HEK293 (cell line): ENCODE results near the gene MDM2.

Experiments used
- CTCF ChIA-PET: fragments of 350-600 bp; formaldehyde crosslinking; extraction: SDS; loops from one replicate; lab custom pipeline; 2021; ENCODE audit warnings: antibody characterized with exemption; lab: Yijun Ruan, JAX
- POLR2A ChIA-PET: fragments of 300-600 bp; formaldehyde crosslinking; extraction: SDS; loops from one replicate; lab custom pipeline; 2020; ENCODE audit warnings: antibody characterized with exemption, inconsistent platforms; lab: Yijun Ruan, JAX
- H3K27ac ChIP-seq: fragments of 200-500 bp; sonication (Bioruptor generic); 2 replicates; pipeline ENCODE4 v1.5.1; 2014; ENCODE audit warnings: low read depth, low read length, control low read depth, inconsistent platforms; ENCODE audit errors: extremely low read depth
- H3K36me3 ChIP-seq, 2 experiments: fragments of 200-500 bp in 1 of 2; sonication (Bioruptor generic) in 1 of 2; 1 replicate in 1 of 2; 2 replicates in 1 of 2; pipeline ENCODE4 v1.5.1; 2014 to 2017; ENCODE audit warnings: inconsistent platforms in 2 of 2, low read length in 2 of 2; ENCODE audit not compliant: control insufficient read depth in 2 of 2, insufficient read depth in 1 of 2
- H3K4me1 ChIP-seq: fragments of 200-500 bp; sonication (Bioruptor generic); 2 replicates; pipeline ENCODE4 v1.5.1; 2014; ENCODE audit warnings: mild to moderate bottlenecking, low read length, inconsistent platforms; ENCODE audit not compliant: control insufficient read depth, insufficient read depth
- H3K4me3 ChIP-seq: 2 replicates; pipeline ENCODE4 v1.5.1; 2011; ENCODE audit warnings: low read depth, mild to moderate bottlenecking, control low read depth, low read length, moderate library complexity
- H3K9me3 ChIP-seq: fragments of 200-500 bp; sonication (Bioruptor generic); 2 replicates; pipeline ENCODE4 v1.5.1; 2014; ENCODE audit warnings: low read depth, low read length, inconsistent platforms; ENCODE audit not compliant: control insufficient read depth, insufficient read depth
- GLIS1 ChIP-seq: fragments of 450-650 bp; formaldehyde crosslinking; IDR thresholded peaks from 2 replicates; pipeline ENCODE4 v1.5.1; 2016; ENCODE audit warnings: missing biosample characterization, missing genetic modification characterization
- HOXC10 ChIP-seq: sonication (generic); formaldehyde crosslinking; IDR thresholded peaks from 2 replicates; pipeline ENCODE4 v1.8.1; 2023; ENCODE audit warnings: mild to moderate bottlenecking, missing genetic modification reagents
- KLF7 ChIP-seq: fragments of 450-650 bp; formaldehyde crosslinking; IDR thresholded peaks from 2 replicates; pipeline ENCODE4 v1.5.1; 2016; ENCODE audit warnings: missing biosample characterization, missing genetic modification characterization, borderline replicate concordance
- OVOL3 ChIP-seq: fragments of 450-650 bp; formaldehyde crosslinking; IDR thresholded peaks from 2 replicates; pipeline ENCODE4 v1.5.1; 2016; ENCODE audit warnings: missing biosample characterization, missing genetic modification characterization
- SALL2 ChIP-seq: fragments of 450-650 bp; formaldehyde crosslinking; IDR thresholded peaks from 2 replicates; pipeline ENCODE4 v1.5.0; 2017; ENCODE audit warnings: missing biosample characterization, mild to moderate bottlenecking, missing genetic modification characterization, borderline replicate concordance
- YY1 ChIP-seq: fragments of 450-650 bp; formaldehyde crosslinking; IDR thresholded peaks from 2 replicates; pipeline ENCODE4 v1.5.1; 2018; ENCODE audit warnings: missing biosample characterization, missing genetic modification characterization
- ZBTB1 ChIP-seq: fragments of 450-650 bp; formaldehyde crosslinking; IDR thresholded peaks from 2 replicates; pipeline ENCODE4 v1.5.1; 2016; ENCODE audit warnings: missing biosample characterization, missing genetic modification characterization
- ZNF175 ChIP-seq: fragments of 450-650 bp; formaldehyde crosslinking; IDR thresholded peaks from 2 replicates; pipeline ENCODE4 v1.5.1; 2016; ENCODE audit warnings: missing biosample characterization, missing genetic modification characterization
- ZNF221 ChIP-seq: fragments of 450-650 bp; formaldehyde crosslinking; IDR thresholded peaks from 2 replicates; pipeline ENCODE4 v1.5.1; 2017; ENCODE audit warnings: missing biosample characterization, missing genetic modification characterization, borderline replicate concordance
- ZNF335 ChIP-seq: fragments of 450-650 bp; formaldehyde crosslinking; conservative IDR thresholded peaks from 2 replicates; pipeline ENCODE4 v1.5.1; 2016; ENCODE audit warnings: missing biosample characterization, missing genetic modification characterization
- ZNF366 ChIP-seq: fragments of 450-650 bp; formaldehyde crosslinking; conservative IDR thresholded peaks from 2 replicates; pipeline ENCODE4 v1.5.1; 2016; ENCODE audit warnings: missing biosample characterization, missing genetic modification characterization
- ZNF433 ChIP-seq: fragments of 450-650 bp; formaldehyde crosslinking; IDR thresholded peaks from 2 replicates; pipeline ENCODE4 v1.5.1; 2016; ENCODE audit warnings: missing biosample characterization, missing genetic modification characterization, low read depth
- ZNF596 ChIP-seq: fragments of 450-650 bp; IDR thresholded peaks from 2 replicates; pipeline ENCODE4 v1.5.0; 2018; ENCODE audit warnings: missing biosample characterization, mild to moderate bottlenecking, missing genetic modification characterization, moderate library complexity
- ZNF624 ChIP-seq: fragments of 450-650 bp; formaldehyde crosslinking; IDR thresholded peaks from 2 replicates; pipeline ENCODE4 v1.5.1; 2017; ENCODE audit warnings: missing biosample characterization, missing genetic modification characterization
- TF ChIP-seq, protein P1 (sequence below): fragments of 450-650 bp; formaldehyde crosslinking; IDR thresholded peaks from 2 replicates; pipeline ENCODE4 v1.5.1; 2016; ENCODE audit warnings: missing biosample characterization, missing genetic modification characterization, low read depth
- TF ChIP-seq, protein P2 (sequence below): fragments of 450-650 bp; formaldehyde crosslinking; IDR thresholded peaks from 2 replicates; pipeline ENCODE4 v1.5.1; 2017; ENCODE audit warnings: missing biosample characterization, missing genetic modification characterization
- TF ChIP-seq, protein P3 (sequence below): fragments of 450-650 bp; formaldehyde crosslinking; IDR thresholded peaks from 2 replicates; pipeline ENCODE4 v1.5.1; 2016; ENCODE audit warnings: missing biosample characterization, missing genetic modification characterization
- TF ChIP-seq, protein P4 (sequence below): fragments of 450-650 bp; formaldehyde crosslinking; IDR thresholded peaks from 2 replicates; pipeline ENCODE4 v1.5.1; 2016; ENCODE audit warnings: missing biosample characterization, missing genetic modification characterization, borderline replicate concordance
- TF ChIP-seq, protein P5 (sequence below): fragments of 450-650 bp; formaldehyde crosslinking; IDR thresholded peaks from 2 replicates; pipeline ENCODE4 v1.5.1; 2016; ENCODE audit warnings: missing biosample characterization, missing genetic modification characterization
- TF ChIP-seq, protein P6 (sequence below): fragments of 450-650 bp; formaldehyde crosslinking; IDR thresholded peaks from 2 replicates; pipeline ENCODE4 v1.5.1; 2016; ENCODE audit warnings: missing biosample characterization, missing genetic modification characterization

The MDM2 gene

DNA sequence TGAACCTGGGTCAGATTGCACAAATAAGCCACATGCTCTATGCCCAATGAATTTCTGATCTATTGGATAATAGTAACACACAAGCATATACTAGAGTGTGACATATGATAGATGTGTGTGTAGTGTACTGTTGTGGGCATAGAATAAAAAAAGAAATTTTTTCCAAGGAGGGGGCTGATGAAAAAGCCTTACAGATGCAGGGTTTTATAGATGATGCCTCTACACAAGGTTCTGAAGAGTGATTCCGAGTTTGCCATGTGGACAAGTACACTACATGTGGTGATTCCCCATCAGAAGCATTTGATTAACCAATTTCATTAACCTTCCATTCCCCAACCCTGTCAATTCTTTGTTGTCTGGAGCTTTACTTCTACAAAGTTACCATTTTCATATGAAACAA is 79.7 kb downstream of the MDM2 start (continued):
- TF ChIP-seq, protein P1, sequence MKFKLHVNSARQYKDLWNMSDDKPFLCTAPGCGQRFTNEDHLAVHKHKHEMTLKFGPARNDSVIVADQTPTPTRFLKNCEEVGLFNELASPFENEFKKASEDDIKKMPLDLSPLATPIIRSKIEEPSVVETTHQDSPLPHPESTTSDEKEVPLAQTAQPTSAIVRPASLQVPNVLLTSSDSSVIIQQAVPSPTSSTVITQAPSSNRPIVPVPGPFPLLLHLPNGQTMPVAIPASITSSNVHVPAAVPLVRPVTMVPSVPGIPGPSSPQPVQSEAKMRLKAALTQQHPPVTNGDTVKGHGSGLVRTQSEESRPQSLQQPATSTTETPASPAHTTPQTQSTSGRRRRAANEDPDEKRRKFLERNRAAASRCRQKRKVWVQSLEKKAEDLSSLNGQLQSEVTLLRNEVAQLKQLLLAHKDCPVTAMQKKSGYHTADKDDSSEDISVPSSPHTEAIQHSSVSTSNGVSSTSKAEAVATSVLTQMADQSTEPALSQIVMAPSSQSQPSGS (tag by site-specific recombination) = no peak
- TF ChIP-seq ZNF624 (tag by site-specific recombination) (no peak), ZNF175 (tag by site-specific recombination) (no peak), ZNF221 (tag by site-specific recombination) (no peak), YY1 (tag by site-specific recombination) (no peak)

DNA sequence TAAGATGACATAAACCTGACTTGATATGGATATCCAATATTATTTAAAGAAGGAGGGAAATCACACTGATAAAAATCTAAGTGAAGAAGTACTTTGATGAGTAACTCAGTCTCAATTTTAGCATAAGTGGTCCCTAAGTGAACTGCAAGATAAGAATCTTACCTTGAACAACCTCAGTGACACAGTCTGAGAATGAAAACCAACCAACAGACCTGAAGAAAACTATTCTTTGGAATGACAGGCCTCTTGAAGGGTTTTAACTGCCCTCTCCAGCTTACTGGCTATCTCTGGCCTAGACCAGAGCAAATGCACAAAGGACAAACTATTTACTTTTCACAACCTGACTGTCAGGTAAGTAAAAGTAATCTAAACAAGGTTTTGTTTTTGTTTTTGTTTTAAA is 80.3 kb downstream of the MDM2 start:
- ChIA-PET CTCF (interaction anchor here (1.0 kb wide), 1 partner anchor 697 kb away, joined by 5 read pairs; the partner anchor contains the start of gene CCT2), POLR2A (no interaction called here)
- no peak overlapping the region for H3K27ac ChIP-seq
- TF ChIP-seq, protein P2, sequence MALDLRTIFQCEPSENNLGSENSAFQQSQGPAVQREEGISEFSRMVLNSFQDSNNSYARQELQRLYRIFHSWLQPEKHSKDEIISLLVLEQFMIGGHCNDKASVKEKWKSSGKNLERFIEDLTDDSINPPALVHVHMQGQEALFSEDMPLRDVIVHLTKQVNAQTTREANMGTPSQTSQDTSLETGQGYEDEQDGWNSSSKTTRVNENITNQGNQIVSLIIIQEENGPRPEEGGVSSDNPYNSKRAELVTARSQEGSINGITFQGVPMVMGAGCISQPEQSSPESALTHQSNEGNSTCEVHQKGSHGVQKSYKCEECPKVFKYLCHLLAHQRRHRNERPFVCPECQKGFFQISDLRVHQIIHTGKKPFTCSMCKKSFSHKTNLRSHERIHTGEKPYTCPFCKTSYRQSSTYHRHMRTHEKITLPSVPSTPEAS (tag by site-specific recombination) = no peak
- no peaks in the 10 kb centered on the region for H3K36me3 ChIP-seq
- no peaks in the 10 kb centered on the region for H3K9me3 ChIP-seq
- H3K4me1 ChIP-seq = no peaks in the 10 kb centered on the region
- no peak overlapping the region for H3K4me3 ChIP-seq

DNA sequence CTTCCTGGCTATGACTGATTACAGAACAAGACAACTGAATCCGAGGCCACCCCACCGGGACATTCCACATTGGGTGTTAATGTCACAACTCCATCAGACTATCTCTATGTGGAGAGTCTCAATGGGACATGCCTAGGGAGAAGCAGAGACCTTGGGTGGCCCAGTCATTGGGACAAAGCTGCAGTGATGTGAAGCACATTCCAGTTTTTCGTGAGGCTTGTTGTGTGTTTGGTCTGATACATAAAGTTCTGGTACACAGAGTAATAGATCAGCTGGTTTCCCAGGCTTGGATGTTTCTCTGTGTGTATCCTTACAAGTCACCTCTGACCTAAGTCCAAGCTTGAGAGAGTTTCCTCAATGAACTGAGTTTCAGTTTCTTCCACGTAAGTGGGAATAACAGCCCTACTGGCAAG is 82.7 kb downstream of the MDM2 start:
- no peaks in the 10 kb centered on the region for H3K9me3 ChIP-seq
- H3K36me3 ChIP-seq = no peaks in the 10 kb centered on the region
- POLR2A ChIA-PET = no interaction called here
- CTCF ChIA-PET = no interaction called here
- H3K27ac ChIP-seq = no peak overlapping the region
- no peak for TF ChIP-seq KLF7 (tag by site-specific recombination)
- TF ChIP-seq HOXC10 (CRISPR knock-in tag) = no peak
- TF ChIP-seq, protein P3, sequence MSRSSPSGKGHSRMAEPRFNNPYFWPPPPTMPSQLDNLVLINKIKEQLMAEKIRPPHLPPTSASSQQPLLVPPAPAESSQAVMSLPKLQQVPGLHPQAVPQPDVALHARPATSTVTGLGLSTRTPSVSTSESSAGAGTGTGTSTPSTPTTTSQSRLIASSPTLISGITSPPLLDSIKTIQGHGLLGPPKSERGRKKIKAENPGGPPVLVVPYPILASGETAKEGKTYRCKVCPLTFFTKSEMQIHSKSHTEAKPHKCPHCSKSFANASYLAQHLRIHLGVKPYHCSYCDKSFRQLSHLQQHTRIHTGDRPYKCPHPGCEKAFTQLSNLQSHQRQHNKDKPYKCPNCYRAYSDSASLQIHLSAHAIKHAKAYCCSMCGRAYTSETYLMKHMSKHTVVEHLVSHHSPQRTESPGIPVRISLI (tag by site-specific recombination) = no peak
- TF ChIP-seq, protein P4, sequence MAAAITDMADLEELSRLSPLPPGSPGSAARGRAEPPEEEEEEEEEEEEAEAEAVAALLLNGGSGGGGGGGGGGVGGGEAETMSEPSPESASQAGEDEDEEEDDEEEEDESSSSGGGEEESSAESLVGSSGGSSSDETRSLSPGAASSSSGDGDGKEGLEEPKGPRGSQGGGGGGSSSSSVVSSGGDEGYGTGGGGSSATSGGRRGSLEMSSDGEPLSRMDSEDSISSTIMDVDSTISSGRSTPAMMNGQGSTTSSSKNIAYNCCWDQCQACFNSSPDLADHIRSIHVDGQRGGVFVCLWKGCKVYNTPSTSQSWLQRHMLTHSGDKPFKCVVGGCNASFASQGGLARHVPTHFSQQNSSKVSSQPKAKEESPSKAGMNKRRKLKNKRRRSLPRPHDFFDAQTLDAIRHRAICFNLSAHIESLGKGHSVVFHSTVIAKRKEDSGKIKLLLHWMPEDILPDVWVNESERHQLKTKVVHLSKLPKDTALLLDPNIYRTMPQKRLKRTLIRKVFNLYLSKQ (tag by site-specific recombination) = no peak
- TF ChIP-seq ZNF335 = no peak
- no peak for TF ChIP-seq YY1 (tag by site-specific recombination)
- no peak for TF ChIP-seq SALL2 (tag by site-specific recombination)
- TF ChIP-seq OVOL3 = no peak
- no peak for TF ChIP-seq ZNF433 (tag by site-specific recombination)
- TF ChIP-seq, protein P5, sequence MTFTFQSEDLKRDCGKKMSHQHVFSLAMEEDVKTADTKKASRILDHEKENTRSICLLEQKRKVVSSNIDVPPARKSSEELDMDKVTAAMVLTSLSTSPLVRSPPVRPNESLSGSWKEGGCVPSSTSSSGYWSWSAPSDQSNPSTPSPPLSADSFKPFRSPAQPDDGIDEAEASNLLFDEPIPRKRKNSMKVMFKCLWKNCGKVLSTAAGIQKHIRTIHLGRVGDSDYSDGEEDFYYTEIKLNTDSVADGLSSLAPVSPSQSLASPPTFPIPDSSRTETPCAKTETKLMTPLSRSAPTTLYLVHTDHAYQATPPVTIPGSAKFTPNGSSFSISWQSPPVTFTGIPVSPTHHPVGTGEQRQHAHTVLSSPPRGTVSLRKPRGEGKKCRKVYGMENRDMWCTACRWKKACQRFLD (tag by site-specific recombination) = no peak
- TF ChIP-seq GLIS1 (tag by site-specific recombination) = no peak
- no peak for TF ChIP-seq ZNF366 (tag by site-specific recombination)
- TF ChIP-seq ZBTB1 (tag by site-specific recombination) = no peak
- no peak for TF ChIP-seq ZNF596 (tag by site-specific recombination)
- TF ChIP-seq, protein P6, sequence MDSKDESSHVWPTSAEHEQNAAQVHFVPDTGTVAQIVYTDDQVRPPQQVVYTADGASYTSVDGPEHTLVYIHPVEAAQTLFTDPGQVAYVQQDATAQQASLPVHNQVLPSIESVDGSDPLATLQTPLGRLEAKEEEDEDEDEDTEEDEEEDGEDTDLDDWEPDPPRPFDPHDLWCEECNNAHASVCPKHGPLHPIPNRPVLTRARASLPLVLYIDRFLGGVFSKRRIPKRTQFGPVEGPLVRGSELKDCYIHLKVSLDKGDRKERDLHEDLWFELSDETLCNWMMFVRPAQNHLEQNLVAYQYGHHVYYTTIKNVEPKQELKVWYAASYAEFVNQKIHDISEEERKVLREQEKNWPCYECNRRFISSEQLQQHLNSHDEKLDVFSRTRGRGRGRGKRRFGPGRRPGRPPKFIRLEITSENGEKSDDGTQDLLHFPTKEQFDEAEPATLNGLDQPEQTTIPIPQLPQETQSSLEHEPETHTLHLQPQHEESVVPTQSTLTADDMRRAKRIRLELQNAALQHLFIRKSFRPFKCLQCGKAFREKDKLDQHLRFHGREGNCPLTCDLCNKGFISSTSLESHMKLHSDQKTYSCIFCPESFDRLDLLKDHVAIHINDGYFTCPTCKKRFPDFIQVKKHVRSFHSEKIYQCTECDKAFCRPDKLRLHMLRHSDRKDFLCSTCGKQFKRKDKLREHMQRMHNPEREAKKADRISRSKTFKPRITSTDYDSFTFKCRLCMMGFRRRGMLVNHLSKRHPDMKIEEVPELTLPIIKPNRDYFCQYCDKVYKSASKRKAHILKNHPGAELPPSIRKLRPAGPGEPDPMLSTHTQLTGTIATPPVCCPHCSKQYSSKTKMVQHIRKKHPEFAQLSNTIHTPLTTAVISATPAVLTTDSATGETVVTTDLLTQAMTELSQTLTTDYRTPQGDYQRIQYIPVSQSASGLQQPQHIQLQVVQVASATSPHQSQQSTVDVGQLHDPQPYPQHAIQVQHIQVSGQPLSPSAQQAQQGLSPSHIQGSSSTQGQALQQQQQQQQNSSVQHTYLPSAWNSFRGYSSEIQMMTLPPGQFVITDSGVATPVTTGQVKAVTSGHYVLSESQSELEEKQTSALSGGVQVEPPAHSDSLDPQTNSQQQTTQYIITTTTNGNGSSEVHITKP (tag by site-specific recombination) = no peak
- no peaks in the 10 kb centered on the region for H3K4me1 ChIP-seq
- no peak overlapping the region for H3K4me3 ChIP-seq
